Ovary (tissue), 9 donors: ENCODE data around the gene ZNF804B. TPM values are rescaled to one million over a fixed set of nuclear protein-coding genes. Genes with fewer than 3 reads are reported as not detected.

Experiments used
- DNase-seq, 5 donors: peaks; one replicate each; pipeline ENCODE4 v3.0.0-alpha.2; 2019 to 2020
- H3K27ac ChIP-seq, 2 donors: fragments of 200-600 bp; one replicate each; pipeline versions ENCODE4 v1.5.1 to v1.8.0; 2019 to 2022
- H3K27me3 ChIP-seq: fragments of 200-600 bp; one replicate; pipeline ENCODE4 v1.8.0; 2022
- H3K36me3 ChIP-seq: fragments of 200-600 bp; sonication (generic); one replicate; pipeline ENCODE4 v1.5.1; 2019
- H3K4me1 ChIP-seq: one replicate; pipeline ENCODE4 v1.8.1; 2013; ENCODE audit warnings: mild to moderate bottlenecking, moderate library complexity; ENCODE audit not compliant: insufficient read depth
- H3K4me3 ChIP-seq: fragments of 200-600 bp; sonication (generic); one replicate; pipeline ENCODE4 v1.5.1; 2017
- H3K9me3 ChIP-seq, 2 donors: fragments of 200-600 bp in 1 of 2; sonication (generic) in 1 of 2; one replicate each; pipeline versions ENCODE4 v1.5.1 to v1.8.1; 2013 to 2019; ENCODE audit warnings: mild to moderate bottlenecking in 1 of 2, moderate library complexity in 1 of 2
- EP300 ChIP-seq: sonication (generic); formaldehyde crosslinking; IDR thresholded peaks from one replicate; pipeline ENCODE4 v1.6.1; 2017; ENCODE audit warnings: antibody characterized with exemption
- POLR2A ChIP-seq: fragments of 450-650 bp; IDR thresholded peaks from one replicate; pipeline ENCODE4 v1.6.1; 2017; ENCODE audit warnings: antibody characterized with exemption, mild to moderate bottlenecking, moderate library complexity
- WGBS, 3 donors: extraction: QIAGEN DNeasy Blood & Tissue Kit in 1 of 3; methylation state at CpG; one replicate each; pipeline versions ENCODE4 v1.1.5 to v1.1.7; 2013 to 2017; 5-methylcytosine and 5-hydroxymethylcytosine counted together
- intact Hi-C, 4 donors: fragments of 100-400 bp; cut with DNase I; formaldehyde crosslinking; loops; one replicate each; pipeline versions ENCODE4 v1.11.0 to v1.15.1; 2022 to 2023
- polyA plus RNA-seq, 2 donors: library from polyadenylated mRNA; stranded (reverse); fragments of 200-250 nt in 1 of 2; fragments of 350-450 nt in 1 of 2; fragmentation: Illumina TruSeq in 1 of 2; extraction: RNeasy Lipid Tissue Mini Kit (QIAGEN cat#74804) in 1 of 2; gene quantifications; one replicate each; pipeline ENCODE4 v1.2.3, GENCODE V29; 2013 to 2014
- total RNA-seq, 7 donors: library from RNA; depleted of rRNA in 2 of 7; stranded (reverse); fragments of >200 nt in 2 of 7; fragmentation: NEBNext Ultra II Directional in 3 of 7; extraction: Animal tissue kit (Norgen Biotek cat#: 25700) in 3 of 7; gene quantifications; one replicate each; pipeline versions ENCODE4 v1.1.0 to v1.2.4, GENCODE V29; 2016 to 2023
- TF ChIP-seq, protein P1 (sequence below), 3 donors: fragments of 450-650 bp in 2 of 3; fragments of 200-600 bp in 1 of 3; IDR thresholded peaks; one replicate each; pipeline versions ENCODE4 v1.5.1 to v1.8.0; 2016 to 2022; ENCODE audit warnings: antibody characterized with exemption in 3 of 3, mild to moderate bottlenecking in 1 of 3
- donor health status: DM: no; HTN: no; CAD: no; lungs with moderate emphysema.
- donor health status: DM: no; HTN: no; CAD: no.
- donor health status: Bipolar disorder and iron deficiency.
- donor health status: DM: yes; HTN: yes; CAD: no.
- donor health status: DM: no; HTN: no; CAD: no.
- donor health status: DM: yes; HTN: yes; CAD: no.

The ZNF804B gene
- total and polyA plus RNA-seq, 9 donors: 0.08 to 0.28 (median 0.25) TPM; not detected in 6

DNA sequence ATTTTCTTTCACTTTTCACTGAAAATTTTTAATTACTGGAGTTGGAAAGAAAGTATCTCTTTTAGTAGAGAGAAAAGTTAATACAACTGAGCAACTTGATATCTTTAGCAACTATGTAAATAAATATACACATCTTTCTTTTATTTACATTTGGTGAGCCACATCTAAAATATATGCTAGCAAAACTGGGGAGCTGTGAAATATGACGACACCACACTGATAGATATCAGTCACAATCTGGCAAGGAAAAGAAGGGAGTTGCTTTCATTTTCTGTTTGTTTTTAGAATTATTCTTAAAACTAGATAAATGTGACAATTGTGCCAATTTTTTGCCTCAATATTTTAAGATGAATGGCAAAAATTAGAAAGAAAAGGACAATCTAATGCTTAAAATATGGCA lies 2.7 kb upstream of the ZNF804B start:
- Histone ChIP-seq H3K27me3 (no peaks in the 10 kb centered on the region), H3K9me3 (no peaks in the 10 kb centered on the region), H3K36me3 (no peaks in the 10 kb centered on the region), H3K4me1 (no peaks in the 10 kb centered on the region), H3K27ac (no peak overlapping the region), H3K4me3 (no peak overlapping the region)
- no peak for TF ChIP-seq POLR2A
- TF ChIP-seq, protein P1, sequence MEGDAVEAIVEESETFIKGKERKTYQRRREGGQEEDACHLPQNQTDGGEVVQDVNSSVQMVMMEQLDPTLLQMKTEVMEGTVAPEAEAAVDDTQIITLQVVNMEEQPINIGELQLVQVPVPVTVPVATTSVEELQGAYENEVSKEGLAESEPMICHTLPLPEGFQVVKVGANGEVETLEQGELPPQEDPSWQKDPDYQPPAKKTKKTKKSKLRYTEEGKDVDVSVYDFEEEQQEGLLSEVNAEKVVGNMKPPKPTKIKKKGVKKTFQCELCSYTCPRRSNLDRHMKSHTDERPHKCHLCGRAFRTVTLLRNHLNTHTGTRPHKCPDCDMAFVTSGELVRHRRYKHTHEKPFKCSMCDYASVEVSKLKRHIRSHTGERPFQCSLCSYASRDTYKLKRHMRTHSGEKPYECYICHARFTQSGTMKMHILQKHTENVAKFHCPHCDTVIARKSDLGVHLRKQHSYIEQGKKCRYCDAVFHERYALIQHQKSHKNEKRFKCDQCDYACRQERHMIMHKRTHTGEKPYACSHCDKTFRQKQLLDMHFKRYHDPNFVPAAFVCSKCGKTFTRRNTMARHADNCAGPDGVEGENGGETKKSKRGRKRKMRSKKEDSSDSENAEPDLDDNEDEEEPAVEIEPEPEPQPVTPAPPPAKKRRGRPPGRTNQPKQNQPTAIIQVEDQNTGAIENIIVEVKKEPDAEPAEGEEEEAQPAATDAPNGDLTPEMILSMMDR (IDR thresholded peaks at IDR 0.05): no peak
- no peak for TF ChIP-seq EP300
- DNase-seq: no peak
- WGBS, 3 donors: 29 to 58% (median 39%) methylated on average over 1 of the region's 1 CpG
- intact Hi-C loops: no loop called here

DNA sequence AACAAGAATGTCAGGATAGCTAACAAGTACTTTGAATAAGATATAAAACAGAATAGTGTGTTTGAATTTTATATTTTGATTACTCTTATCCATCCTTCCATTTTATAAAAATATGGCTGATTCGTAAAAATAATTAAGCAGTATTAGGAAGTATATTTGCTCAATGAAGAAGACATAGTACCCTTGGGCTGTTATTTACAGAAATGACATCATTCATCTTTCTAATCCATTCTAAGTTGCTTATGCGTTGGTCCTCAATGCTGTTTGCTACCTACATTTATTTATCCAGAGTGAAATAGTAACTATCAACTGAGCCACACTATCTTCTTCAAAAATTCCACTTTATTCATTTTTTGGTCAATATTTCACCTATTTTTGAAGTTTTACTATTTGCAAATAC lies 2.1 kb upstream of the ZNF804B start:
- intact Hi-C loops: no loop called here
- H3K27me3 ChIP-seq: no peaks in the 10 kb centered on the region

DNA sequence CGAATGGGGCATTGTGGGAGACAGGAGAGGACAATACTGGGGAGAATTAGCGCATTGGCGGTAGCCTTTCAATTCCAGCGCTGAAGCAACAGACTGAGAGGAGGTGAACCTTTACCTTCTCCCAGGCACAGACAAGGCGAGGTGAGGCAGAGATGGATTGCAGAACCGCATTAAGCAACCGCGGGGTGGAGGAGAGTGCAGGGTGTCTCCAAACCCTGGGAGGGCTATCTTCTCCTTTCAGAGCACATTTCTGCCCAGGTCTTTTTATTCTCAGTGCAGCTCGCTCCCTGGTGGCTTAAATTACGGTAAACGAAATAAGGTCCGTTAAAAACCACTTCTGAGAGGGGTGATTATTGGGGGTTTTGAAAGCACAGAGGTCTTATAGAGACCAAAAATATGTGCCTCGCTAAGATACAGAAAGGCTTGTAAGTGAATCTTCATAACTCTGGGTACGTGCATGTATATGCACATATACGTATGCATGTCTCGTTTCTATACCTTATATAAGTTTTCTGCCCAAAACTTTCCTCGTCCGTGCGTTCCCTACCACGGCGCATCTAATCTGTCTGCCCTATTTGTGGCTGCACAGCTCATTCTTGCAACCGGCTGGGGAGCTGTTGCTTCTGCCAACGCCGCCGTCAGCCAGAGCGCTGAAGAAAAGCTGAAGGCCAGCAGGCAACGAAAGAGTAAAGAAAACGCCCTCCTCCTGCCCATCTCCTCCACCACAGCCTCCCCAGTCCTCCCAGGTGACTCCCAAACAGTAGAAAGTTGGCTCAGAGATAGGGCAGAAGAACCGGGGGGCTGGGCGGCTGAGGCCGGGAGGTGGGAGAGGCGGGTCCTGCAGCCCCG lies 895 bp upstream of the ZNF804B start:
- TF ChIP-seq EP300: no peak
- TF ChIP-seq, protein P1 (IDR thresholded peaks at IDR 0.05): no peak
- no peak for TF ChIP-seq POLR2A
- Histone ChIP-seq H3K27me3 (no peaks in the 10 kb centered on the region), H3K36me3 (no peaks in the 10 kb centered on the region), H3K27ac (no peak overlapping the region), H3K9me3 (no peaks in the 10 kb centered on the region), H3K4me1 (no peaks in the 10 kb centered on the region), H3K4me3 (peak overlapping the region; percentile 36)
- DNase-seq: peak in 2 of 5 donors; percentile 25 to 29
- intact Hi-C loops: no loop called here
- 5 to 6% (median 5%) methylated on average over 33 of the region's 33 CpGs for WGBS, 3 donors

More for the DNA sequence above, 2.1 kb upstream of the ZNF804B start:
- no peaks in the 10 kb centered on the region for H3K9me3 ChIP-seq
- H3K4me1 ChIP-seq: no peaks in the 10 kb centered on the region
- no peak for DNase-seq
- no peak overlapping the region for H3K27ac ChIP-seq
- 86 to 95% (median 95%) methylated on average over 2 of the region's 2 CpGs for WGBS, 3 donors
- no peak overlapping the region for H3K4me3 ChIP-seq
- no peaks in the 10 kb centered on the region for H3K36me3 ChIP-seq
- TF ChIP-seq, protein P1 (IDR thresholded peaks at IDR 0.05): no peak
- TF ChIP-seq POLR2A: no peak
- no peak for TF ChIP-seq EP300

DNA sequence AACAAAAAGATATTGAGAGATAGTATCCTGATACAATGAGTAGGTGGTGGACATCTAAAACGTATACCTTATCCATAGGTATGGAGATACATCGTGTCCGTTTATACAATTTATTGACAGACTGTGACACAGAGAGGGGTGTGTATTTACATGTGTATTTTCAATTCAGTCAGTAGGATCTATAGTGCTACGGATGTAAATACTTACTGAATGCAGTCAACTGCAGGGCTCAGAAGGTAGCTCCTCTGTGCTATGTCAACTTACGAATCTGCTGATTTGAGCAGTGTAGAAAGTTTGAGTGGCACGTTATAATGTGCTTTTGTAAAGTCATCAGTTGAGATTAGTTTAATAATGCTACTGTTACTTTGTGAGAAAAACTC lies 626 bp downstream of the ZNF804B start:
- TF ChIP-seq EP300: no peak
- TF ChIP-seq, protein P1 (IDR thresholded peaks at IDR 0.05): no peak
- TF ChIP-seq POLR2A: no peak
- H3K9me3 ChIP-seq: no peaks in the 10 kb centered on the region
- H3K4me1 ChIP-seq: no peaks in the 10 kb centered on the region
- no peaks in the 10 kb centered on the region for H3K27me3 ChIP-seq
- no peak for DNase-seq
- H3K36me3 ChIP-seq: no peaks in the 10 kb centered on the region
- intact Hi-C loops: no loop called here
- 33 to 41% (median 40%) methylated on average over 6 of the region's 6 CpGs for WGBS, 3 donors
- H3K4me3 ChIP-seq: no peak overlapping the region
- no peak overlapping the region for H3K27ac ChIP-seq
